HepG2 (cell line): ENCODE results near the gene RAB1B. TPM values are rescaled to one million over a fixed set of nuclear protein-coding genes. Genes with fewer than 3 reads are reported as not detected.

ENCODE experiments used
- ATAC-seq: fragments of 200-7000 bp; cut with Tn5 transposase; 3 replicates; pipeline ENCODE4 v1.9.1; 2020; ENCODE audit warnings: mild to moderate bottlenecking, moderate library complexity
- BruUV-seq: library from RNA; stranded (reverse); fragments of 400-500 nt; replicated peaks from 2 replicates; lab custom pipeline; 2021; lab: Mats Ljungman, UMichigan
- CTCF ChIA-PET: fragments of 300-600 bp; formaldehyde crosslinking; extraction: SDS; loops from one replicate; lab custom pipeline; 2021; ENCODE audit warnings: low total read pairs, inconsistent platforms, low intra/inter-chr PET ratio; lab: Yijun Ruan, JAX
- POLR2A ChIA-PET: fragments of 350-600 bp; sonication (Branson Sonifier 250); formaldehyde crosslinking; loops from one replicate; lab custom pipeline; 2020; ENCODE audit warnings: antibody characterized with exemption, inconsistent platforms; lab: Yijun Ruan, JAX
- DNase-seq: peaks from one replicate; pipeline ENCODE4 v3.0.0-alpha.2; 2015; ENCODE audit warnings: low spot score
- FAIRE-seq: peaks from 3 replicates; lab custom pipeline; 2011; peaks lifted over from hg19 to GRCh38; lab: Jason Lieb, UNC
- H2AFZ ChIP-seq: one replicate; pipeline ENCODE4 v1.6.1; 2011; ENCODE audit warnings: low read length, inconsistent platforms
- H3K27ac ChIP-seq: fragments of 300-600 bp; 3 replicates; pipeline ENCODE4 v1.8.0; 2011; ENCODE audit warnings: mixed run types, mild to moderate bottlenecking, mixed read lengths, low read length, inconsistent platforms; ENCODE audit not compliant: insufficient read depth; ENCODE audit errors: extremely low read length
- H3K27me3 ChIP-seq, 2 experiments: fragments of 200-600 bp in 1 of 2; 2 replicates in 1 of 2; 3 replicates in 1 of 2; pipeline versions ENCODE4 v1.6.0 to v1.8.0; 2011; ENCODE audit warnings: low read length in 2 of 2, mild to moderate bottlenecking in 2 of 2, moderate library complexity in 2 of 2, inconsistent platforms in 1 of 2; ENCODE audit not compliant: insufficient read depth in 2 of 2, control insufficient read depth in 1 of 2
- H3K36me3 ChIP-seq, 2 experiments: fragments of 200-600 bp in 1 of 2; replicated peaks in 1 of 2; 2 replicates in 1 of 2; 3 replicates in 1 of 2; pipeline versions ENCODE4 v1.5.1 to v1.8.0; 2011; ENCODE audit warnings: low read length in 2 of 2, inconsistent platforms in 1 of 2; ENCODE audit not compliant: insufficient read depth in 2 of 2, control insufficient read depth in 1 of 2
- H3K4me1 ChIP-seq: 2 replicates; pipeline ENCODE4 v1.5.1; 2012; ENCODE audit warnings: low read length, inconsistent platforms; ENCODE audit not compliant: insufficient read depth
- H3K4me2 ChIP-seq: 2 replicates; pipeline ENCODE4 v1.6.0; 2011; ENCODE audit warnings: low read depth, low read length, inconsistent platforms
- H3K4me3 ChIP-seq, 3 experiments: fragments of 200-600 bp in 1 of 3; sonication (generic), shearing (Covaris generic) in 1 of 3; replicated peaks in 1 of 3; 2 replicates each; pipeline ENCODE4 v1.5.1; 2011 to 2016; ENCODE audit warnings: low read length in 3 of 3, inconsistent platforms in 2 of 3, low read depth in 2 of 3, mild to moderate bottlenecking in 2 of 3, control low read depth in 1 of 3, mixed read lengths in 1 of 3; ENCODE audit not compliant: insufficient read depth in 1 of 3
- H3K79me2 ChIP-seq: one replicate; pipeline ENCODE4 v1.6.1; 2011; ENCODE audit warnings: low read length, inconsistent platforms; ENCODE audit not compliant: insufficient read depth
- H3K9ac ChIP-seq: 2 replicates; pipeline ENCODE4 v1.6.0; 2011; ENCODE audit warnings: mild to moderate bottlenecking, low read depth, low read length, inconsistent platforms; ENCODE audit not compliant: insufficient read depth
- H3K9me3 ChIP-seq: 2 replicates; pipeline ENCODE4 v1.5.1; 2012; ENCODE audit warnings: mild to moderate bottlenecking, low read length
- H4K20me1 ChIP-seq: 2 replicates; pipeline ENCODE4 v1.6.0; 2011; ENCODE audit warnings: inconsistent platforms, mild to moderate bottlenecking, low read length, moderate library complexity; ENCODE audit not compliant: insufficient read depth
- CBX2 ChIP-seq, 2 experiments: fragments of 200-600 bp in 1 of 2; sonication (generic); formaldehyde crosslinking in 1 of 2; IDR thresholded peaks; 2 replicates each; pipeline versions ENCODE4 v1.7.0 to v1.8.1; 2018 to 2022; ENCODE audit warnings: low read depth in 2 of 2, low read length in 1 of 2, mild to moderate bottlenecking in 1 of 2, missing genetic modification reagents in 1 of 2
- CREB3 ChIP-seq: sonication (generic); formaldehyde crosslinking; IDR thresholded peaks from 2 replicates; pipeline ENCODE4 v1.5.0; 2020; ENCODE audit warnings: missing genetic modification reagents
- HIVEP1 ChIP-seq: sonication (generic); formaldehyde crosslinking; IDR thresholded peaks from 2 replicates; pipeline ENCODE4 v1.4.0; 2020; ENCODE audit warnings: mild to moderate bottlenecking, missing genetic modification reagents
- RFX5 ChIP-seq: IDR thresholded peaks from 2 replicates; pipeline ENCODE4 v1.6.1; 2011; ENCODE audit warnings: low read depth, low read length, improper control_type of control experiment
- ZFP62 ChIP-seq: sonication (generic); formaldehyde crosslinking; IDR thresholded peaks from 2 replicates; pipeline ENCODE4 v1.4.0; 2020; ENCODE audit warnings: missing genetic modification reagents
- ZFY ChIP-seq: sonication (generic); formaldehyde crosslinking; IDR thresholded peaks from 2 replicates; pipeline ENCODE4 v1.4.0; 2020; ENCODE audit warnings: missing genetic modification reagents
- ZNF556 ChIP-seq: sonication (generic); formaldehyde crosslinking; IDR thresholded peaks from 2 replicates; pipeline ENCODE4 v1.4.0; 2020; ENCODE audit warnings: mild to moderate bottlenecking, missing genetic modification reagents, borderline replicate concordance
- ZNF646 ChIP-seq: sonication (generic); formaldehyde crosslinking; IDR thresholded peaks from 2 replicates; pipeline ENCODE4 v1.9.0; 2021; ENCODE audit warnings: mild to moderate bottlenecking, missing genetic modification reagents
- ZNF687 ChIP-seq: sonication (generic); formaldehyde crosslinking; IDR thresholded peaks from 2 replicates; pipeline ENCODE4 v1.5.1; 2020; ENCODE audit warnings: mild to moderate bottlenecking, missing genetic modification reagents, moderate library complexity
- ZNF879 ChIP-seq: sonication (generic); formaldehyde crosslinking; IDR thresholded peaks from 2 replicates; pipeline ENCODE4 v1.8.1; 2023; ENCODE audit warnings: missing genetic modification reagents
- WGBS: methylation state at CpG from one replicate; pipeline ENCODE4 v1.1.6; 2017; ENCODE audit warnings: low lambda C conversion rate; 5-methylcytosine and 5-hydroxymethylcytosine counted together
- in situ Hi-C: cut with HindIII; loops from 2 replicates; pipeline ENCODE4 v1.10.0; 2017; ENCODE audit warnings: low pct_unique_long_range_greater_than_20kb; ENCODE audit not compliant: extremely low pct_ligation_motif_present
- intact Hi-C: fragments of 100-400 bp; cut with micrococcal nuclease; formaldehyde crosslinking; loops from one replicate; pipeline ENCODE4 v1.10.0; 2022; ENCODE audit not compliant: unreplicated experiment
- polyA plus RNA-seq, 8 experiments: library from polyadenylated mRNA; depleted of rRNA in 3 of 8; stranded (reverse) in 7 of 8; unstranded in 1 of 8; fragments of >200 nt; fragmentation: Illumina TruSeq in 4 of 8; extraction: Trizol in 4 of 8; gene quantifications; 2 replicates each; pipeline versions ENCODE4 v1.2.1 to v1.2.3, GENCODE V29; 2011 to 2016; ENCODE audit warnings: low read depth in 4 of 8, missing spikeins in 1 of 8, mixed read lengths in 1 of 8; ENCODE audit not compliant: insufficient read depth in 1 of 8
- total RNA-seq, 5 experiments: library from RNA; depleted of rRNA; stranded (reverse); fragments of >200 nt; fragmentation: Illumina TruSeq; extraction: Trizol; gene quantifications; 2 replicates each; pipeline ENCODE4 v1.2.3, GENCODE V29; 2016; ENCODE audit warnings: low read depth in 1 of 5

The RAB1B gene
- total and polyA plus RNA-seq, 2 of the 13 experiments (the other 11 are each of a cell fraction or from before 2014, with no cell fraction given), result 77.9 to 87.9 TPM

- peaks cover 5 to 22% of the 10 kb centered on the region in 2 experiments; a peak in 4 of 5 replicates for H3K36me3 ChIP-seq
- ATAC-seq (peak; percentile 52), FAIRE-seq (no peak), DNase-seq (no peak)
- under 1% methylated on average over 23 of the region's 36 CpGs for WGBS
- H2AFZ ChIP-seq, result no peak overlapping the region
- H3K27ac ChIP-seq, result peak overlapping the region; percentile 97
- in situ Hi-C loops (loop anchor here (5.0 kb wide), 1 partner anchor 38 kb away; no protein-coding TSS in a partner anchor), intact Hi-C loops (loop anchor here (2.0 kb wide), 1 partner anchor 21 kb away; the partner anchor contains the start of gene RAB1B)
- H3K9ac ChIP-seq, result peak overlapping the region; percentile 96
- ChIA-PET POLR2A (interaction anchor here (0.6 to 5.7 kb wide), 29 partner anchors 8 to 577 kb away, joined by 3 to 121 read pairs (median 5); partner anchors contain the start of genes CCDC85B, CD248, DPP3 and MRPL11), CTCF (interaction anchor here (1.0 kb wide), 1 partner anchor 20 kb away, joined by 3 read pairs; no protein-coding TSS in a partner anchor)
- peaks cover 61% of the 10 kb centered on the region for H3K4me1 ChIP-seq
- peak overlapping the region; percentile 74 to 95 (median 78) for H3K4me3 ChIP-seq
- H3K9me3 ChIP-seq, result no peaks in the 10 kb centered on the region
- TSS peak; percentile 97 for BruUV-seq
- H3K4me2 ChIP-seq, result peak overlapping the region; percentile 88
- H3K79me2 ChIP-seq, result peaks cover 29% of the 10 kb centered on the region
- peaks cover 0 to 24% of the 10 kb centered on the region in 2 experiments; a peak in 4 of 5 replicates for H3K27me3 ChIP-seq
- H4K20me1 ChIP-seq, result no peaks in the 10 kb centered on the region
- TF ChIP-seq RFX5, result no peak
- peak; percentile 76 for TF ChIP-seq ZNF687 (CRISPR knock-in tag)
- TF ChIP-seq ZFY (CRISPR knock-in tag), result no peak; the same call in 1 of the 2 replicates
- TF ChIP-seq CBX2 (IDR thresholded peaks at IDR 0.05; ENCODE audit: low read depth, low read length), result no peak
- TF ChIP-seq CBX2 (CRISPR knock-in tag; IDR thresholded peaks at IDR 0.05; ENCODE audit: low read depth), result peak; percentile 65; the same call in 1 of the 2 replicates
- TF ChIP-seq ZFP62, result no peak
- TF ChIP-seq ZNF646 (CRISPR knock-in tag), result no peak
- TF ChIP-seq ZNF879 (CRISPR knock-in tag), result no peak
- TF ChIP-seq ZNF556, result no peak; the same call in 1 of the 2 replicates
- peak; percentile 94; the same call in 1 of the 2 replicates for TF ChIP-seq CREB3 (CRISPR knock-in tag)
- TF ChIP-seq HIVEP1 (CRISPR knock-in tag), result 0 out of 2 replicates have a peak, but pooled peaks have one; percentile 49
Observed at GRCh38 chr11:66289548-66290329, 21.3 kb downstream of the RAB1B start.
